K562 (cell line): ENCODE measurements around the gene ARFRP1. TPM values are rescaled to one million over a fixed set of nuclear protein-coding genes. Genes with fewer than 3 reads are reported as not detected.

Source experiments
- ATAC-seq: fragments of 200-7000 bp; cut with Tn5 transposase; 3 replicates; pipeline ENCODE4 v1.9.1; 2020; ENCODE audit warnings: moderate library complexity
- BruUV-seq: library from RNA; stranded (reverse); fragments of 400-500 nt; replicated peaks from 2 replicates; lab custom pipeline; 2021; lab: Mats Ljungman, UMichigan
- CTCF ChIA-PET: fragments of 300-600 bp; formaldehyde crosslinking; extraction: SDS; loops from one replicate; lab custom pipeline; 2021; ENCODE audit warnings: low intra/inter-chr PET ratio; lab: Yijun Ruan, JAX
- POLR2A ChIA-PET: fragments of 300-600, 350-650 bp; sonication (Branson Sonifier 250); formaldehyde crosslinking; extraction: SDS; loops from one replicate; lab custom pipeline; 2021; ENCODE audit warnings: antibody characterized with exemption, inconsistent platforms; lab: Yijun Ruan, JAX
- DNase-seq, 4 experiments: peaks; one replicate each; pipeline versions ENCODE4 v3.0.0 to v3.0.0-alpha.2; 2011 to 2018; ENCODE audit warnings: low spot score in 3 of 4, mixed read lengths in 3 of 4; ENCODE audit errors: extremely low read depth in 1 of 4
- FAIRE-seq: peaks from 2 replicates; lab custom pipeline; 2011; peaks lifted over from hg19 to GRCh38; lab: Jason Lieb, UNC
- H2AFZ ChIP-seq: 2 replicates; pipeline ENCODE4 v1.6.0; 2011; ENCODE audit warnings: low read depth, low read length, control low read depth, inconsistent platforms
- H3K27ac ChIP-seq: fragments of 200-600 bp; 3 replicates; pipeline ENCODE4 v1.8.0; 2011; ENCODE audit warnings: low read depth, mild to moderate bottlenecking, control low read depth, inconsistent platforms, low read length, moderate library complexity, mixed read lengths; ENCODE audit errors: extremely low read depth
- H3K27me3 ChIP-seq, 2 experiments: fragments of 300-600 bp in 1 of 2; 2 replicates in 1 of 2; 3 replicates in 1 of 2; pipeline versions ENCODE4 v1.6.0 to v1.8.0; 2011; ENCODE audit warnings: inconsistent platforms in 2 of 2, low read length in 2 of 2, mild to moderate bottlenecking in 1 of 2, mixed read lengths in 1 of 2, moderate library complexity in 1 of 2; ENCODE audit not compliant: control insufficient read depth in 2 of 2, insufficient read depth in 2 of 2
- H3K36me3 ChIP-seq: fragments of 300-600 bp; 3 replicates; pipeline ENCODE4 v1.8.0; 2011; ENCODE audit warnings: mild to moderate bottlenecking, low read length, inconsistent platforms; ENCODE audit not compliant: control insufficient read depth, insufficient read depth
- H3K4me1 ChIP-seq, 2 experiments: fragments of 200-600 bp in 1 of 2; replicated peaks in 1 of 2; 2 replicates in 1 of 2; 3 replicates in 1 of 2; pipeline versions ENCODE4 v1.5.1 to v1.8.0; 2011; ENCODE audit warnings: inconsistent platforms in 2 of 2, low read length in 2 of 2, mild to moderate bottlenecking in 1 of 2, mixed read lengths in 1 of 2, moderate library complexity in 1 of 2; ENCODE audit not compliant: control insufficient read depth in 2 of 2, insufficient read depth in 2 of 2
- H3K4me2 ChIP-seq: 2 replicates; pipeline ENCODE4 v1.6.1; 2011; ENCODE audit warnings: low read length, control low read depth, inconsistent platforms, mixed read lengths; ENCODE audit not compliant: insufficient read depth
- H3K4me3 ChIP-seq: fragments of 200-600 bp; sonication (generic), shearing (Covaris generic); 2 replicates; pipeline ENCODE4 v1.5.1; 2016; ENCODE audit warnings: control low read depth, inconsistent platforms
- H3K79me2 ChIP-seq: fragments of 200-600 bp; 3 replicates; pipeline ENCODE4 v1.8.0; 2011; ENCODE audit warnings: low read length, inconsistent platforms; ENCODE audit not compliant: control insufficient read depth, insufficient read depth
- H3K9ac ChIP-seq, 2 experiments: 2 replicates each; pipeline versions ENCODE4 v1.6.0 to v1.6.1; 2011; ENCODE audit warnings: low read depth in 2 of 2, low read length in 2 of 2, control low read depth in 1 of 2, inconsistent platforms in 1 of 2, mild to moderate bottlenecking in 1 of 2, mixed read lengths in 1 of 2; ENCODE audit not compliant: insufficient read depth in 1 of 2
- H3K9me1 ChIP-seq: one replicate; pipeline ENCODE4 v1.6.0; 2011; ENCODE audit warnings: inconsistent platforms, mild to moderate bottlenecking, low read length, moderate library complexity; ENCODE audit not compliant: control insufficient read depth, insufficient read depth
- H3K9me3 ChIP-seq: replicated peaks from 2 replicates; pipeline ENCODE4 v1.5.1; 2011; ENCODE audit warnings: low read depth, low read length, inconsistent platforms; ENCODE audit not compliant: control insufficient read depth, insufficient read depth
- H4K20me1 ChIP-seq: replicated peaks from 2 replicates; pipeline ENCODE4 v1.6.1; 2011; ENCODE audit warnings: low read length, inconsistent platforms, mixed read lengths; ENCODE audit not compliant: control insufficient read depth, insufficient read depth
- GTF2B ChIP-seq: IDR thresholded peaks from 2 replicates; pipeline ENCODE4 v1.6.1; 2011; ENCODE audit not compliant: insufficient read length; ENCODE audit errors: extremely low read depth
- GTF2F1 ChIP-seq: IDR thresholded peaks from 2 replicates; pipeline ENCODE4 v1.6.1; 2011; ENCODE audit warnings: low read depth, low read length, improper control_type of control experiment
- MTA2 ChIP-seq: fragments of 450-650 bp; IDR thresholded peaks from 2 replicates; pipeline ENCODE4 v1.6.1; 2016; ENCODE audit warnings: low read depth
- PHB ChIP-seq: fragments of 250-450 bp; sonication (Bioruptor Pico); IDR thresholded peaks from 2 replicates; pipeline ENCODE4 v1.5.0; 2021
- POLR2G ChIP-seq: fragments of 200-400 bp; formaldehyde crosslinking; IDR thresholded peaks from 2 replicates; pipeline ENCODE4 v1.6.1; 2017; ENCODE audit warnings: low read depth, mild to moderate bottlenecking, antibody characterized with exemption, low read length, moderate library complexity
- REST ChIP-seq, 2 experiments: fragments of 450-650 bp; formaldehyde crosslinking in 1 of 2; IDR thresholded peaks; 2 replicates each; pipeline versions ENCODE4 v1.4.0 to v1.6.1; 2014 to 2020; ENCODE audit warnings: mild to moderate bottlenecking in 2 of 2, borderline replicate concordance in 1 of 2, low read depth in 1 of 2
- TCF15 ChIP-seq: fragments of 250-450 bp; sonication (Bioruptor Pico); IDR thresholded peaks from 2 replicates; pipeline ENCODE4 v1.8.0; 2022; ENCODE audit warnings: moderate library complexity, mild to moderate bottlenecking, inconsistent platforms
- TFAM ChIP-seq: fragments of 250-450 bp; sonication (Bioruptor Pico); conservative IDR thresholded peaks from 2 replicates; pipeline ENCODE4 v1.5.0; 2021; ENCODE audit warnings: mild to moderate bottlenecking, moderate library complexity
- WGBS: fragments of 100-300 bp; shearing (Covaris generic); methylation state at CpG from one replicate; pipeline ENCODE4 v1.1.6; 2016; ENCODE audit warnings: low coverage, mixed read lengths; ENCODE audit not compliant: insufficient coverage; ENCODE audit errors: missing lambda C conversion rate; 5-methylcytosine and 5-hydroxymethylcytosine counted together
- in situ Hi-C: fragments of 300-500 bp; cut with MboI; formaldehyde crosslinking; loops from 4 replicates; pipeline ENCODE4 v1.15.0; 2018; ENCODE audit warnings: inconsistent platforms, mixed read lengths
- intact Hi-C: fragments of 100-400 bp; cut with micrococcal nuclease; formaldehyde crosslinking; loops from 2 replicates; pipeline ENCODE4 v1.14.2; 2022
- polyA plus RNA-seq, 8 experiments: library from polyadenylated mRNA; depleted of rRNA in 4 of 8; stranded (reverse) in 5 of 8; unstranded in 3 of 8; fragments of >200 nt; fragmentation: Nextera tagmentation in 2 of 8; fragmentation: Illumina TruSeq in 1 of 8; extraction: Ambion mirVana in 2 of 8; extraction: Trizol in 1 of 8; gene quantifications; 2 replicates each; pipeline versions ENCODE4 v1.2.1 to v1.2.3, GENCODE V29; 2011 to 2014; ENCODE audit warnings: inconsistent platforms in 1 of 8, missing spikeins in 1 of 8
- total RNA-seq, 7 experiments: library from RNA; depleted of rRNA in 6 of 7; stranded (reverse); fragments of >200 nt in 6 of 7; fragmentation: Illumina TruSeq in 2 of 7; extraction: Trizol in 2 of 7; gene quantifications; 2 replicates each; pipeline versions ENCODE4 v1.2.1 to v1.2.3, GENCODE V29; 2011 to 2021; ENCODE audit warnings: low replicate concordance in 1 of 7

The ARFRP1 gene
- total and polyA plus RNA-seq, 9 of the 15 experiments (the other 6 are each of a cell fraction or from before 2014, with no cell fraction given): 2.2 to 78.9 (median 37.3) TPM

GRCh38 chr20:63687419-63688178 is 20.2 kb downstream of the ARFRP1 start (continued):
- no peak for TF ChIP-seq TCF15 (CRISPR knock-in tag)
- TF ChIP-seq GTF2B: no peak

- no peak overlapping the region for H3K4me2 ChIP-seq
- H2AFZ ChIP-seq: peak overlapping the region; percentile 45; the same call in 1 of the 2 replicates
- no peak overlapping the region for H3K27ac ChIP-seq
- H3K9ac ChIP-seq: peak overlapping the region in 1 of 2 experiments; percentile 91; a peak in 2 of 4 replicates
- H3K27me3 ChIP-seq: no peaks in the 10 kb centered on the region
- peak in 1 of 4 experiments; percentile 48 for DNase-seq
- intact Hi-C loops: no loop called here
- H4K20me1 ChIP-seq: no peaks in the 10 kb centered on the region
- H3K4me3 ChIP-seq: no peak overlapping the region
- ATAC-seq: peak; percentile 41
- peaks cover 9 to 73% of the 10 kb centered on the region in 2 experiments for H3K4me1 ChIP-seq
- no TSS peak for BruUV-seq
- no peaks in the 10 kb centered on the region for H3K79me2 ChIP-seq
- no peaks in the 10 kb centered on the region for H3K9me3 ChIP-seq
- in situ Hi-C loops: no loop called here
- H3K36me3 ChIP-seq: peaks cover 38% of the 10 kb centered on the region; the same call in 2 of the 3 replicates
- CTCF ChIA-PET: no interaction called here
- POLR2A ChIA-PET: interaction anchor here (0.6 to 1.2 kb wide), 3 partner anchors 21 to 413 kb away, joined by 3 to 4 read pairs (median 3); no protein-coding TSS in a partner anchor
- no peaks in the 10 kb centered on the region for H3K9me1 ChIP-seq
- peak; percentile 66 for FAIRE-seq
- 57% methylated on average over 41 of the region's 45 CpGs for WGBS
- TF ChIP-seq REST (IDR thresholded peaks at IDR 0.05; ENCODE audit: borderline replicate concordance) (no peak), REST (CRISPR knock-in tag; IDR thresholded peaks at IDR 0.05; ENCODE audit: low read depth) (no peak), GTF2F1 (no peak), MTA2 (no peak), PHB (CRISPR knock-in tag) (no peak), TFAM (CRISPR knock-in tag) (no peak), POLR2G (peak; percentile 66)
These were observed 21.1 kb downstream of the ARFRP1 start for GRCh38 chr20:63686492-63687321.
